GM21825 (cell line): ENCODE measurements around the gene GPRIN3.
"Not testable (repeated sequence)": the region's sequence is repeated elsewhere in the genome, so short reads cannot be mapped to it uniquely, and the experiment has no call there.

Source experiments
- ATAC-seq: cut with Tn5 transposase; IDR thresholded peaks from one replicate; pipeline ENCODE4 v1.9.1; 2021; ENCODE audit warnings: mild to moderate bottlenecking, moderate library complexity; ENCODE audit not compliant: unreplicated experiment

Gene GPRIN3

GRCh38 chr4:89259301-89260028 is 48.1 kb downstream of the GPRIN3 start:
- no peak for ATAC-seq

- ATAC-seq: no peak
Observed at GRCh38 chr4:89258506-89258905, 49.1 kb downstream of the GPRIN3 start.

- no peak for ATAC-seq
Observed at GRCh38 chr4:89257376-89257775, 50.2 kb downstream of the GPRIN3 start.

- ATAC-seq: no peak
Observed at GRCh38 chr4:89256203-89256800, 51.3 kb downstream of the GPRIN3 start.

GRCh38 chr4:89254847-89255246 is 52.8 kb downstream of the GPRIN3 start:
- peak; percentile 50 for ATAC-seq

GRCh38 chr4:89254347-89254746 is 53.3 kb downstream of the GPRIN3 start:
- ATAC-seq: not testable (repeated sequence)

GRCh38 chr4:89253935-89254334 is 53.7 kb downstream of the GPRIN3 start:
- ATAC-seq: no peak

GRCh38 chr4:89253311-89253710 is 54.3 kb downstream of the GPRIN3 start:
- ATAC-seq: no peak

- no peak for ATAC-seq
Observed at GRCh38 chr4:89251396-89251795, 56.2 kb downstream of the GPRIN3 start.

- no peak for ATAC-seq
Observed at GRCh38 chr4:89249716-89250361, 57.8 kb downstream of the GPRIN3 start.

- no peak for ATAC-seq
Observed at GRCh38 chr4:89249313-89249712, 58.3 kb downstream of the GPRIN3 start.

- ATAC-seq: no peak
Observed at GRCh38 chr4:89248879-89249281, 58.7 kb downstream of the GPRIN3 start.

- ATAC-seq: no peak
Observed at GRCh38 chr4:89247951-89248350, 59.6 kb downstream of the GPRIN3 start.

- no peak for ATAC-seq
Observed at GRCh38 chr4:89245459-89245858, 62.1 kb downstream of the GPRIN3 start.

GRCh38 chr4:89243733-89244252 is 63.8 kb downstream of the GPRIN3 start:
- no peak for ATAC-seq

- no peak for ATAC-seq
Observed at GRCh38 chr4:89242864-89243732, 64.5 kb downstream of the GPRIN3 start.

GRCh38 chr4:89242216-89242615 is 65.4 kb downstream of the GPRIN3 start:
- ATAC-seq: no peak

GRCh38 chr4:89230271-89230670 is 77.3 kb downstream of the GPRIN3 start:
- ATAC-seq: no peak

- peak; percentile 94 for ATAC-seq
Observed at GRCh38 chr4:89226665-89227574, 80.7 kb downstream of the GPRIN3 start.

- no peak for ATAC-seq
Observed at GRCh38 chr4:89222170-89222569, 85.4 kb downstream of the GPRIN3 start.
